ENCODE data around the gene OPRL1.
A peak's percentile ranks its signal among the peaks of the same experiment; 100 is the strongest.

Gene OPRL1

DNA sequence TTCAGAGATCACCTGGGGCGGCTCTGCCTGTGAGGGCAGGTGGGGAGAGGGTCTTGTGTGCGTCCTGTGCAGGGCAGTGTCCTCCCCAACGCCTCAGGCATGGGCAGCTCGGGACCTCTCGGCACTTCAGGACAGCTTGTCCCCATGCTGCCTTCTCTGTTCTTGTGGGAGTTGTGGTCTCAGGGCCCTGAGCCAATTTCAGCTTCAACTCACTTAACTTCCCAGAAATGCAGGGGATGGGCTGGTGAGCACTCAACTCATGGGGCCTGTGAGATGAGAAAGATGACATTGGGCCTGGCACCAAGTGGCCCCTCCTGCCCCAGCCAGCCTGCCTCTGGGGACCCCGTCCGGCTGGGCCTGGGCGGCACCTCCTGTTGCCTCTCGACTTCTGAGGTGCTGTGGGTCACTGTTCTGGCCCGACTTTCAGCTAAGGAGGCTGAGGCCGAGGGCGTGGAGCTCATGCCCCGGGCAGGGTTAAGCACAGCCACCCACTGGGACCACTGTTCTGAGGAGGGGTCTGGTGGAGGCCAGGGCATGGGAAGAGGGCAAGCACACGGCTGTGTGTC is 7.3 kb upstream of the OPRL1 start:
- DNase-seq (ENCODE audit: low spot score) = no peak

DNA sequence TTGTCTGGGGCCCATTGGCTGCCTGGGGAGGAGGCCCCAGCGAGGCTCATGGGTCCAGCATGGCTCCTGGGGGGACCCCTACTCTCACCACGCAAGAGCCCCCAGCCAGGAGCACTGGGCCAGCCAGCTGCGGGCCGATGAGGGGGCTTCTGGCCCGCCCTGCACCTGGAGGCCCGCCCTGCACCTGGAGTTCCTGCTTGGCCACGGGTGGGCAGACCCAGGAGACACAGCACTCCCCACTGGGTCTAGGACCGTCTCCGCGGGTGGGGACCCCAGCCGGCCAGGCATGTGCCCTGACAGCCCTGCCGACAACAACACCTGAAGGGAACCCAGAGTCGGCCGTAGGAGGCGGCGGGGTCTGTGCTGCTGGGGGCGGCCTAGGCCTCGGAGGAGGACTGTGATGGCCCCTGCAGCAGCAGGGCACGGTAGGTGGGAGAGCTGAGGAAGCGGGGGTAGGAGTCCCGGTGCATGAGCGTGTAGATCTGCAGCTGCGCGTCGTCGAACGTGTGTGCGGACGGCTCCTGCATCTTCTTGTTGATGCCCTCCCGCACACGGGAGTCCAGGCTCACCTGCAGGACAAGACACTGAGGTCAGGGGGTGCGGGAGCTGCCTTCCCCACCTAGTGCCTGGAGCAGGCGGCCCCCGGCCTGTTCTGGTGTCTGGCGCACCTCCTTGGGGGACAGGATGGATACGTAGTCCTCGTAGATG is 6.3 kb upstream of the OPRL1 start:
- DNase-seq (ENCODE audit: low spot score) = no peak

DNA sequence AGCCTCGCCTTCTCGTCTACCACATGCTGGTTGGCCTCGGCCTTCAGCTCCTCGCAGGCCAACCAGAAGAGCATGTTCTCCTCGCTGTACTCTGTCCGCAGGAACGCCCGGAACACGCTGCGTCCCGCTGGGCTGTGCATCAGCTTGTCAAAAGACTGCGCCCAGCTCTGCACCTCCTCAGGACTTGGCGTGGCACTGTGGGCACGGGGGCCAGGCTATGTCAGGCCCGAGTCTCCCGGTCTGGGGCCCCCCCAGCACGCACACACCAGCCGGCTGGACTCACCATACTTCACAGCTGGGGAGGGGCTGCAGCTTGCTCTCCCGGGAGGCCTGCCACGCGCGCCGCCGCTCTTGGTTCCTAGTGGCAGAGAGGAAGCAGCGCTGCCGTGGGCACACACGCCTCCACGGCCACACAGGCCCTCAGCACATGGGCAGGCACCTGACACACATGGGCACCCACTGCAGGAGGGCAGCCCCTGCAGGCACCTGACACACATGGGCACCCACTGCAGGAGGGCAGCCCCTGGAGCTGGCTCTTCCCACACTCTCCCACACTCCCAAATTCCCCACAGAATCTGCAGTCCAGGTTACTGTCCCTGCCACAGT is 5.6 kb upstream of the OPRL1 start:
- no peak for DNase-seq (ENCODE audit: low spot score)

DNA sequence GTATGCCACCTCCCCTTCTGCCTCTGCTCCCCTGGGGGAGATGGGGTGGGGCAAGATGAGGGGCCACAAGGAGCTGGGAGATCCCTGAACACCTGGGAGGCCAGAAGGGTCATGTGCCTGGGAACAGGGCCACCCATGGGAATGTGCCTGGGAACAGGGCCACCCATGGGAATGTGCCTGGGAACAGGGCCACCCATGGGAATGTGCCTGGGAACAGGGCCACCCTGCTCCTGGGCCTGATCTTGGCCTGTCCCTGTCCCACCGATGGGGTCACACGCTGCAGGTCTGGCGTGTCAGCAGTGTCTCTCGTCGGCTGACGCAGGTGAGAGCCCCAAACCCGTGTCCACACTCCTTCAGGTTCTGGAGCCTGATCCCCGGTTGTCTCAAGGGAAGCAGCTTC is 4.9 kb upstream of the OPRL1 start:
- no peak for DNase-seq (ENCODE audit: low spot score)

DNA sequence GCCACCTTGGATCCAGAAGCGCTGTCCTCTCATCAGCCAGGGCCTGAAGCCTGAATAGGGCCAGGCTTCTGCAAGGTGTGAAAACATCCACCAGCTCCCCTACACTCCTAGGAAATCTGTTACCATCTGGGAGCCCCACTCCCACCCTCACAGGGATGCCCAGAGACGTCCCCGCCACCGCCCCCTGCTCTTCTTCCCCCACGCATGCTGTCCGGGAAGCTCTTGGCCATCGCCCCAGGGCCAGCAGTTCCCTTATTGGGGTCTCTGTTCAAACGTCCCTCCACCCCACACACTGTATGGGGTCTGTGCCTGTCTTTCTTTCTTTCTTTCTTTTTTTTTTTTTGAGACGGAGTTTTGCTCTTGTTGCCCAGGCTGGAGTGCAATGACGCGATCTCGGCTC is 4.3 kb upstream of the OPRL1 start:
- DNase-seq (ENCODE audit: low spot score) = no peak

DNA sequence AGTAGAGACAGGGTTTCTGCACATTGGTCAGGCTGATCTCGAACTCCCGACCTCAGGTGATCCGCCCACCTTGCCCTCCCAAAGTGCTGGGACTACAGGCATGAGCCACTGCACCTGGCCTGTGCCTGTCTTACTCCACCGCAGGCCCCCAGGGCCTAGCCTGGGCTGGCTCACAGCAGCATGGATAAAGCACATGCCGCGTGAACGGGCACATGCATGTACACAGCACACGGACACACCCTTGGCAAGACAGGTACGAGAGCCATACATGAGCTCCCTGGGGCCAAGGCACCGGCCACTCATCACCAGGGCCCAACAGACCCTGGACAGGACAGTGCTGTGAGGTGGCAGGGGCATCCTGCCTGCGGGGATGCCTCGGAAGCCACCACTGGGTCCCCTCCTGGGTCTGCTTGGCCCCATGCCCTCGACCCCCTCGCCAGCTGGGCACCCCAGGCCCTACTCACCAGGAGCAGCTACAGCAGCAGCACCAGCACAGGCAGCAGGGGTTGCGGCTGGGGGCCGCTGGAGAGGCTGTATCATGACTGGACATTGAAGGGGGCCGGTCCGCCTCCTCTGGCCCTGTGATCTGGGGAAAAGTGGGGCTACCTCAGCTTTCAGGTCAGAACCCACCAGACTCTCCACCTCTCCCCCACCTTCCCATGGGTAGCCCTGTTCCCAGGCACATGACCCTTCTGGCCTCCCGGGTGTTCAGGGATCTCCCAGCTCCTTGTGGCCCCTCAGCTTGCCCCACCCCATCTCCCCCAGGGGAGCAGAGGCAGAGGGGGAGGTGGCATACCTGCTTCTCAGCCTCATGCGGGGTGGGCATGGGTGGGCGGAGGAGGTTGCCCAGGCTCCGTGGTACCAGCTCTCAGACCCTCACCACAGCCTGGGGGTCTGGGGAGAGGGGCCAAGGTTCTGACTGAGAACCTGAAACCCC is 3.6 kb upstream of the OPRL1 start:
- no peak for DNase-seq (ENCODE audit: low spot score)

DNA sequence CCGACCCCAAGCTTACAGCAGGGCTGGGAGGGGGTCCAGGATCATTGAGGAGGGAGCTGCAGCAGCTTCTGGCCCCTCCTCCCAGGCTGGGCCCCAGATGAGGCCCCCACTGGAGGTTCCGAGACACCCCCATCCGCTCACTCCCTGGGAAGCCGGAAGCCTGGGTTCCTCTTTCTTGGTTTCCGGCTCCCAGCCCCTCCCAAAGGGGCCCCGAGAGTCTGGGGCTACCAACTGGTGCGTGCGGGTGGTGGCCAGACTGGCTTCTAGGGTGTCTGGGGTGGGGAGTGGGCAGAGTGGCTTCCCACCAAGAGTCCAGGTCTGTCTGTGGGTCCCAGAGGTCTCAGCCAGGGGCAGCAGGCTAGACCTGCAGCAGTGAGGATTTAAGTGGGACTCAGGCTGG is 2.8 kb upstream of the OPRL1 start:
- DNase-seq (ENCODE audit: low spot score) = peak; percentile 43

DNA sequence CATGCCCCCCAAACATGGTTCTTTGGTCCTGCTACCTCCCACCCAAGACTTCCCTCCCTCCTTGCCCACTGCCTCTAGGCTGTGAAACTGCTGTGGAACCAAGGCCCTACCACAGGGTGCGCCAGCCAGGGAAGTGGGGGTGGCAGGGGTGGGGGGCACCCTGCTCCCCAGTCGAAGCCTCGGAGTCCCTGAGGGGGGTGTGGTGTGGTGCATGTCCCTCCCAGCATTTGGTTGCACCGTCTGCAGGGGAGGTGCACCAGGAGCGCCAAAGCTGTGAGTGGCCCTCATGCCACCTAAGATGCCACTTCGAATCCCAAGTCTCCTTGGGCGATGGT is 2.4 kb upstream of the OPRL1 start:
- no peak for DNase-seq (ENCODE audit: low spot score)

DNA sequence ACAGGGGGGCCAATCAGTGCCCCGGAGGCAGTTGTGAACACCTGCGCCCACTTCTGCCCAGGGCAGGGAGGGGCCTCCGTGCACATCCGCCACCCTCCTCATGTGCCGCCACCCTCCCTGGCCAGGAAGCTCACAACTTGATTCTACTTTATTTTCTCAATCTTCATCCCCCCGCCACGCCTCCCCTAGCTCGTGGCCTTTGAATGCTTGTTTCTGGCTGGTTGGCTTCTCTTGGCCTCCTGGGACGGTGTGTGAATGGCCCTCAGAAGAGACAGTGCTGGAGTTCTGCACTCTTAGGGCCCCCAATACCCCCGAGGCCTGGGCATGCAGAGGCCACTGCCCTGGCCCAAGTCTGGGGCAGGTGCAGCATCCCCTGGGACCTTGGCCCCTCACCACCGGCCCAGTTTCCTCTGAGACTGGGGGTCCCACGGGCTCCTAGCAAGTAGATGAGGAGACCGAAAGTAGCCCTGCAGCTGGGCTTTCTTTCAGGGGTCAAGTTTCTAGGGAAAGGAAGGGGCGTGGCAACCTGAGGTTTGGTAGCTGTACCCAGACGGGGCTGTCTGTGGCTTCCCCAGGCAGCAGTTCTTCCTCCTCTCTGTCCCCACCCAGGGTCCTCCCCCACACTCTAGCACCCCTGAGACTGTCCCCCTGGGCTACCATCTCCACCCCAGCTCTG is 1.9 kb upstream of the OPRL1 start:
- peak; percentile 75 for DNase-seq (ENCODE audit: low spot score)

DNA sequence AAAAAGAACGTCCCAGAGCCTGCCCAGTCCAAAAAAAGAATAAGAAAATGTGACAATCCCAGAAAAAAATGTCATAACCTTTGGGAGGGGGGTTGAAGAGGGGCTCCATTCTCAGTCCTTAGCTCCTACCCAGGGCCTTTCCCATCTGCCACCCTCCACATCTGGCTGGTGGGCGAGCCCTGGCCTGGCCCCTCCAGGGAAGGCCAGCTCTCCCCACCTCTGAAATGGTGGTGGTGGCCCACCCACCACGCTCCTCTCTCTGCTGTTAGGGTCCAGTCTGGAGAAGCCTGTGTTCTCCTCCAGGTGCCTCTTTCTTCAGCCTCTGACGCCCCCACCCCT is 979 bp upstream of the OPRL1 start:
- DNase-seq (ENCODE audit: low spot score) = no peak

DNA sequence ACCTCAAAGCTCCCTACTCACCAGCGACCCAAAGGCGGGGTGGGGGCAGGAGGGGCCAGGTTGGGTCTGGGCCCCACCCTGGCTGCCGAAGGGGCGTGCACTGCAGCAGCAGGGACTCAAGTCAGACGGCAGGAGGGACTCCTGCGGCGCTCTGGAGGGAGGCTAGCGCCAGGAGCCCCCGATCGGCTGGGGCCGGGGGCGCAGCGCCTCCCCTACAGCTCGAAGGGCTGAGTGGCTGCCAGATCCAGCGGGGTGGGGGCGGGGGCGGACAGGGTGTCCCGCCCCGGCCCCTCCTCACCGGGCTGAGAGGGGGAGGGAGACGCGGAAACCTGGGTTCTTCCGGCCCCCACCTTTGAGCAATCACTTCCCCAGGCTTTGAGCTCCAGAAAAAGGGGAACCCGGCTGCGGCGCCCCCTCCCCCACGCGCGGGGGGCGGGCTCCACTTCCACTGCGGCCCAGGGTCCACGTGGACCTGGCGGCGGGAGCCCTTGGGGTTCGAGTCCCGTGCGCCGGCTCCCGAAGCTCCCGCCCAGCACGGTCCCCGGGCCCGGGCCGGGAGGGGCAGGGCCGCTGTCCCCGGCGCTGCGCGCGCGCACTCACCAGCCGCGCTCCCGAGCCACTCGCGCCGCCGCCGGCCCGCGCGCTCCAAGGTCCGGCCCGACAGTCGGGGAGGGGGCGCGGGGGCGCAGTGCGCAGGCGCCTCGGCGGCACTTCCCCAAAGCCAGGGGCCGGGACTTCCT is 439 bp upstream of the OPRL1 start, which contains the start of gene RGS19:
Gene RGS19, minus strand, starts transcription at position 246 of the 740 bp plus-strand sequence. CDS start 2,632 bp downstream, outside the sequence.
- DNase-seq (ENCODE audit: low spot score) = peak; percentile 80

DNA sequence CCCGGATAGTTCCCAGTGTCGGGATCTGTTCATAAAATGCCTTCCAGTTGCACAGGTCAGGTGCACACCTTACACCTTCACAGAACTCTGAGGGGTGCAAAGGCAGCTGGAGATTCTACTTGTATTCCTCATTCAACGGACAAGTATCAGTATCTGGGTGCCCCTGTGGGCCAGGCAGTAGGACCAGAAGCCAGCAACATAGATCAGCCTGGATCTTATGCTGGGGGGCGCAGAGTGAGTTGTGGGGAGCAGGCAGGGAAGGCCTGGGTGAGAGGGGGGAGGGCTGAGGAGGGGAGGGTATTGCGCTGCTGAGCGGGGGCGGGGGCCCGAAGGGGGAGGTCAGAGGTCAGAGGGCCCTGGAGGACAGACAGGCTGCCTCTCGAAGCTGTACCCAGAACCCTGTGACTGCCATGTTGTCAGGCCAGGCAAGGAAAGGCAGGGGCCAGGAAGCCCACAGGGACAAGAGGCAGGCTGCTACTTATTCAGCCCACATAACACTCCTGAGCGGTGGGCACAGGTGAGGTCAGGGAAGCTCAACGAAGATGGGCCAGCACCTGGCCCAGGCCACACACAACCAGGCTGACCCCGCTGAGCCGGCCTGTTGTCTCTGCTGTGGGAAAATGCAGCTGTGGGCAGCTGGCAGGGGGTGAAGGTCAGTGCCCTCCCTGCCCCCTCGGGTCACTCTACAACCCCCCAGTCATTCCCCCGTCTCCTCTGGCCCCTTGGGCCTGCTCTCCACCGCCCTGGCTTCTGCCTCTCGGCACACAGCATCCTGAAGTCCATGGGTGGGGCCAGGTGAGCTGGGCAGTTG is 1.1 kb downstream of the OPRL1 start:
- DNase-seq (ENCODE audit: low spot score) = no peak

DNA sequence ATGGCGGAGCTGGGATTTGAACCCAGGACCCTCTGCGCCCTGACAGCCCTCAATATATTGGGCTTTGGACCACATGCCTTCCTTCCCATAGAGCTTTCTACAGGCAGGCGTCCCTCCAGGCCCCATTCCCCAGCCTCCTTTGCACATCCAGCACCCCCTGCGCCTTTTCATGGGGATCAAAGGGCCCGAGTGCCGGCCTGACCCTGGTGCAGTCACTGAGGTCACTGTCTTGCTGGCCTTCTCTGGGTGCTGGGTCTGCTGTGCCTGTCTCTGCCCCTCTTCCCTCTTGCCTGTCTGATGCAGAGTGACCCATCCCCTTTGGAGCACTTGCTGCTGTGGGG is 1.7 kb downstream of the OPRL1 start:
- no peak for DNase-seq (ENCODE audit: low spot score)

DNA sequence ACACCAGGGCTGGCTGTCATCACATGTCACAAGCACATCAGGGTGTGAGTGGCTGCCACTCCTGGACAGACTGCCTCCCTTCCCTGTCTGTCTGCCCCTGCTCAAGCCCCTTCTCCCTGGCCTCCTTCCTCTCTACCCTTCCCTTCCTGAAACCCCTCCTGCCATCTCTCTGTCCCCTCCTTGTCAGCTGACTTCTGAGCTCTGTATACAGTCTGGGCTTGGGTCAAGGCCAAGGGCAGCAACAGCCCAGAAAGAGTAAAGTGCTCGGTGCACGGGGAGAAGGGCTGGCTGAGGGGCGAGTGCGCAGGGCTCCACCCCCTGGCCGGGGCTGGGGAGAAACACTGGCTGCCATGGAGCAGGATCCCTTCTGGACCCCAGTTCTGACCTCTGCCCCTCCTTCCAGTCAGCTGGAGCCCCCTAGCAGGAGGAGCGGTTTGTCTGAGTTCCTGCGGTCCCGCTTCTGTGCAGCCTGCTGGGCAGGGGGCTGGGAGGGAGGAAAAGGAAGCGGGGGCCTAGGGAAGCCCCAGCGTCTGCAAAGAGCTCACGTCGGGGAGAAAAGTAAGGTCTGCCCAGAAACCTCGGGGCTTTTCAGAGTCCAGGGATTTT is 2.3 kb downstream of the OPRL1 start:
- DNase-seq (ENCODE audit: low spot score) = no peak

DNA sequence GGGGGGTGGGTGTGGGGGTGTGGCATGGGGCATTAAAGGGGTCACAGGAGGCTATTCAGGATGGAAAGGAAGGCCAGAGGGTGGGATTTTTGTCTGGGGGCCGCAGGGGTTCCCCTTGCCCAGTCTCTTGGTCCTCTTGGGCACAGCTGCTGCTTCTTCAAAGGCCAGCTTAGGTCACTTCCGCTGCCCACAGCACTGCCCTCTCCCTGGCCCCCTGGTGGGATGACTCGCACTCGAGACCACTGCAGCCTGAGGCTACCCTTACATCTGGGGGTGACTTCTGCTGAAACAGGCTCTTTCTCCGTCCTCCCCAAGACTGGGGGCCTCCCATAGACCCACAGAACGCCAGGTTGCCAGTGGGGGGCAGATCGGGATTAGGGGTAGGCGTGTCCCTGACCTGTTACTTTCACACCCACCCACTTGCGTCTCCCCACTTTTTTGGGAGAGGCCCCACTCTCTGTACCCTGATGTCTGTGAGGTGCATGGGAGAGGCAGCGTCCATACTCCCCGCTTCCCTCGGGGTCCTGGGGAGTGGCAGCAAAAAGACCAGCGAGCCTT is 3.0 kb downstream of the OPRL1 start:
- DNase-seq (ENCODE audit: low spot score) = no peak

DNA sequence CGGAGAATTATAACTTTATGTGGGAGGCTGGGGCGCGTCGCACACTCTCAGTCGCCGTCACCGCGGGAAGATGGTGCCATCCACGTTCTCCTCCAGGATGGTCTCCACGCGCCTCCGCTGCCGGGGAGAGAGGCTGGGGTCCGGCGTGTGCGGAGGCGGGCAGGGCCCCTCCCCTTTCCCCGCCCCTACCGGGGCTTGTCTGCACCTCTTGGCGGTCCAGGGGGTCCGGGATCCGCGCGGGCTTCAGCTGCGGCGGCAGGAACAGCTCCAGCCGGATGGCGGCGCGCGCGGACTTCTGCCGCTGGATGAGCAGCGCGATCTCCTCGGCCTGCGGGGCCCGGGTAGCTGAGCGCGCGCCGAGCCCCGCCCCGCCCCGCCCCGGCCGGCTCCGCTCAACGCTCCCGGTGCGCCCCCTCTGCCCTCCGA is 3.5 kb downstream of the OPRL1 start:
- peak; percentile 70 for DNase-seq (ENCODE audit: low spot score)

DNA sequence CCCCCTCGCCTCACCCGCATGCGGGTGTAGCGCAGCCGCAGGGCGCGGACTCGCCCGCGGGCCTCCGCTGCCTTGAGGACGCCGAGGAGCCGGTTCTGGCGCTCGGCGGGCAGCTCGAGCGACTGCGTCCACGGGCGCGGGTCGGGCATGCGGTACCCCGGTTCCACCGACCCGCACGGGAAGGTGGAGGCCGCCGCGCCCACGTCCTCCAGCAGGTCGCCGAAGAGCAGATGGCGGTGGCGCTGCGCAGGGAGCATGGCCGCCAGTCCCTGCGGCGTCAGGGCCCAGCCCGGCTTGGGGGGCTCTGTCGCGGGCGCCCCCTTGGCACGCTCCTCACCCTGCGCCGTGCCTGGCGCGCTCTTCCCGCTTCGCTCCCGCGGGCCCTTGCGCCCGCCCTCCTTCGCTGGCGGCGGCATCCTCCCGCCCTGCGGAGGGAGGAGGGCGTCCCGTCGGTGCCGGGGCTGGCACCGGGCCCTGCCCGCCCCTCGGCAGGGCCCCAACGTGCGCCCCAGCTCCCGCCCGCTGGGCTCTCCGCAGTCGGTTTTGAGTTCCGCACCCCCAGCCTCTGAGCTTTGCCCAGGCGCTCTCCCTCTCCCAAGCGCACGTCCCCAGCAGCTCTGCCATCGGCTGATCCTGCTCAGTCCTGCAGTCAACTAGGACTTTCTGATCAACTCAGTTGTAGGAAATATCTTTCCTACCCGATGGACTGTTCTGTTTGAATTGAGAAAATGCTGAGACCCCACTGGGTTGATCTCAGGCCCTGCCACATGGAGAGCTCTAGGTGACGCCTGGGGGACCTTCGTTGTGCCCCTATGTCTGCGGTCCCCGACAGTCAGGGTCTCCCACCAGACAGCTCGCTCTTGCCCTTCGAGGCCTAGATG is 4.2 kb downstream of the OPRL1 start, which contains the start of gene LKAAEAR1:
Gene LKAAEAR1, minus strand, starts transcription at position 595 of the 881 bp plus-strand sequence. Its CDS starts 179 bp downstream, at position 416.
- DNase-seq (ENCODE audit: low spot score) = no peak

DNA sequence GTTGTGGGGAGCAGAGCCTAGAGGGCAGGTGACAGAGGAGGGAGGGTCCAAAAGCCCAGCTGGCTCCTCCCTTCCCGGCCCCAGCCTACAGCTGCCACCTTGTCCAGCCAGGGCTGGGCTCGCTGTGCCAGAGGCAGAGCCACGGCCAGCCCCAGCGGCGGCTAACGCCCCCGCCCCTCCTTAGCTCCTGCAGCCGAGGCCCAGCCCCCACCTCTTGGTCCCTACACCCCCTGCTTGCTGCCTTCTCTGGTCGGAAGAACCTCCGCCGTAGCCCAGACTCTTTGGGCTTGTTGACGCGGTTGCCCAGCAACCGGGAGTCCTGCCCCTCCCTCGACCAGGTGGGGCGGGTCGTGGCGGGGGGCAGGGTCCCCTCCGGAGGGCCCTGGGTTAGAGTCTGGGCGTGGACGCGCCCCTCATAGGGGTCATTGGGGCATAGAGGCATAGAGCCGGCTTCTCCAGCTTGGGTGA is 4.8 kb downstream of the OPRL1 start:
- no peak for DNase-seq (ENCODE audit: low spot score)

DNA sequence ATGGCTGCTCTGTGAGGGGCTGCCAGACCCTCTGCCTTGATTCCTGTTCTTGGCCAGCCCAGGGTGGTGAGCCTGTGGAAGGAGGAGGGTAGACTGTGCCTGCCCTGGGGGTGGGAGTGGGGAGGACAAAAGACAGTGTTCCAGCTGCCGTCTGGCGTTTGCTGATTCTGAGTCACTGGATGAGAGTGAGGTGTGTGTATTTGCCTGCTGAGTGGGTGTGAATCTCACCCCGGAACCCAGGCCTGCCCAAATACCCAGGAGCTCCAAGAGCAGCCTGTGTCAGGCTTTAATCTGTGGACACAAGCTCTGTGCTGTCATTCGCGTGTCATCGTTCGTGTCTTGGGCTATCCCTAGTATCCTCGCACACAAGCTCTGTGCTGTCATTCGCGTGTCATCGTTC is 6.9 kb downstream of the OPRL1 start:
- DNase-seq (ENCODE audit: low spot score) = no peak
